Femur (tissue), 1 donor: ENCODE results near the gene PRKAG2.
"Not testable (repeated sequence)": the region's sequence is repeated elsewhere in the genome, so short reads cannot be mapped to it uniquely, and the experiment has no call there.

ENCODE experiments used
- DNase-seq: peaks from one replicate; pipeline ENCODE4 v3.0.0-alpha.2; 2017

PRKAG2 gene

GRCh38 chr7:151761957-151762356 is 115.0 kb downstream of the PRKAG2 start:
- no peak for DNase-seq

GRCh38 chr7:151761231-151761630 is 115.7 kb downstream of the PRKAG2 start:
- DNase-seq: no peak

DNA sequence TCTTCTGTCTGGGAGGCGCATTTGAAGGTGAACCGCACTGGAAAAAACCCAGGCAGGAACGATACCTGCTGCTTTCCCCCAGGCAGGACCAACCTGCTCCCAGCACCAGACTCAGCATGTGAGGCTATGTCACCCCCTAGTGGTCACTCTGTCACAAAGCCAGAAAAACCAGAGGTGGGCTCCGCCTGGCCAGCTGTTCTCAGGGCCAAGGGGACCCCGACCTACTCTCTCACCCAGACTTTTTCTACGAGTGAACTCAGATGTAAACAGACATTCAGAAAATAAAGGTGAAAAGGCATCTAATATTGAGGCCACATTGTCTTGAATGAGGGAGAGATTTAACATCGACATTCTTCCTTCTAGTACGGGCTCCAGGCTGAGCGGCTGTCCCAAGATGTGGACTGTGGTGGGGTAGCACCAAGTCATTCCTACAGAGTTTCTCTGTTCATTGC is 117.3 kb downstream of the PRKAG2 start:
- peak; percentile 78 for DNase-seq

DNA sequence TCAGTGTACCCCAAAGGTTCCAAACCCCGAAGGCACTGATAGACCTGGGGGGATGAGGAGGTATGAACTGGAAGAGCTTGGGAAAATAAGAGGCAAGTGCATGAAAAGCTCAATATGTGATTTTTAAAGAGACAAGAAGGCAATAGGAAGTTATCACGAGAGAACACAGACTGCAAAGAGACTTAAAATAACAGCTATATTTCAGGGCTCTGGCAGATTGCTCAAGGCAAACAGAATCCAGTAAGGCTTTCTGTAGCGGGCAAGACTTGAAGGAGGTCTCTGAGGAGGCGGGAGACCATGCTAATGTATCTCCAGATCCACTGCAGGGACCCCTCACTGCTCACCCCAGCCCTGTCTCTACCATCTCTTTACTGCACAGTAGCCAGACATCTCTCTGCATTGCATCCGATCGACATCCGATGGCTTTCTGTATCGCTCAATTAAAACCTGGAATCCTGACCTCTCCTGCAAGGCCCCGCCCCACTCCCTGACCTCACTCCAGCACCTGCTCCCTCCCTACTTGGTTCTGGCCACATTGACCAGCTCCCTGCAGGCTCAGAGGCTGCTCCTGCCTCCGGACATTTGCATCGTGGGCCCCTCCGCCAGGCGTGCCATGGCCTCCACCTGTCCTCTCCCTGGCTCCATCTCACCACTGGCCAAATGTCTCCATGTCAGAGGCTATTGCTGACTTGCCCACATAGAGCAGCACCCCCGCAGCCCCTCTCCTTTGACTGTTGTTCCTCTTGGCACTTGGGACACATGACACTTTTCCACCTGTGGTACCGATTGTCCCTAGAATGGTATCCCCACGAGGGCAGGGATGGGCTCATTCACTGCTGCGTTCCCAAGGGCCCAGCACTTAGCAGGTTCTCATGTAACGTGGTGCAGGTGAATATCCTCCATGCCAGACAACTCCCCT is 118.0 kb downstream of the PRKAG2 start:
- DNase-seq: no peak

GRCh38 chr7:151757274-151757673 is 119.6 kb downstream of the PRKAG2 start:
- DNase-seq: no peak

- DNase-seq: no peak
Measured at GRCh38 chr7:151756866-151757265, 120.0 kb downstream of the PRKAG2 start.

DNA sequence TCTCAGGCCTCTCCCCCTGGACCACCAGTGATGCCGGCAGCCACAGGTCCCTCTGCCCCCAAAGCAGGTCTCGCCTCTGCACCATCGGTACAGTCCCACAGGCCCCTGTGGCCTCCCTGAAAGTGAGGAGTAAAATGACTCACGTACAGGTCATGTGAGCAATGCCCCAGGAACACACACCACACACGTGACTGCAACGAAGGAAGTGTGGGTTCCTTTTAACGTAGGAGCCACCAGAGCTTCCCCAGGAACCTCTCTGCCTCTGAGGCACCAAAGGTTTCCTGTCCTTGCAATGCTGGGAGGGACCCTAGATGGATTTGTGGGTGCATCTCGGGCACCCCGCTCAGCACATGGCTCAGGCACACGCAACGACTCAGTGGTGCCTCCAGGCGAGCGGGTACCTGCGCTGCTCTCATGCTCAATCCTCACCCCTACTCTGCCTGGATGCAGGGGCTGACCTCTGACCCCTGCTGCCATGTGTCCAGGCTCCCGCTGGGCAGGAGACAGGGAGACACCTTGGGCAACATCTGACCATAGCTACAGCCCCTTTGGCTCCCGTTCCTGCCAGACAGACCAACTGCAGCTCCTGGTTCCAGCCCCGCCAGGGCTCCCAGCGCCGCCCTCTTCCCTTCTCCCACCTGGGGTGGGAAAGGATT is 120.7 kb downstream of the PRKAG2 start:
- no peak for DNase-seq

DNA sequence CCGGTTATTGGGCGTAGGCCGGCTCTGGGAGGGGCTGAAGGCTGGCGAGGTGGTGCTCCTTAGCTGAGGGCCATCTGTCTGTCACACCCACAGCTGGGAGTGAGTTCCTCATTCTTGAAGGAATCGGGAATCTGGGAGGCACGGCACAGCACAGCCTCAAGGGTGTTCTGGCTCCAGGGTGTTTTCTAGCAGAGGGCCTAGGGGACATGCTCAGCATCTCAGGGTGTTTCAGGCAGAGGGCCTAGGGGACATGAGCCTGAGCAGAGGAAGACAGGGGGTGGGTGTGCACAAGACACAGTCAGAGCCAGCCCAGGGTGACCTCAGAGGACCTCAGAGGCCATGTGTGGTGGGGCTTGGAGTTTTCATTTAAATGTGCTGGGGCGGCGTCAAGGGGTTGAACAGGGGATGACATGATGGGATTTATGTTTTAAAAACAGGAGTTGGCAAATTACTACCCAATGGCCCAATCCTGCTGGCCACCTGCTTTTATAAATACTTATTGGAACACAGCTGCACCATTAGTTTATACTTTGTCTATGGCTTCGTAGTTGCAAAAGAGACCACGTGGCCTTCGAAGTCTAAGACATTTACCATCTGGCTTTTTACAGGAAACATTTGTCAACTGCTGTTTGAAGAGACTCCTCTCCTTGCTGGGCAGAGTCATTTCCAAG is 121.6 kb downstream of the PRKAG2 start:
- DNase-seq: no peak

- DNase-seq: no peak
Measured at GRCh38 chr7:151754688-151755130, 122.2 kb downstream of the PRKAG2 start.

DNA sequence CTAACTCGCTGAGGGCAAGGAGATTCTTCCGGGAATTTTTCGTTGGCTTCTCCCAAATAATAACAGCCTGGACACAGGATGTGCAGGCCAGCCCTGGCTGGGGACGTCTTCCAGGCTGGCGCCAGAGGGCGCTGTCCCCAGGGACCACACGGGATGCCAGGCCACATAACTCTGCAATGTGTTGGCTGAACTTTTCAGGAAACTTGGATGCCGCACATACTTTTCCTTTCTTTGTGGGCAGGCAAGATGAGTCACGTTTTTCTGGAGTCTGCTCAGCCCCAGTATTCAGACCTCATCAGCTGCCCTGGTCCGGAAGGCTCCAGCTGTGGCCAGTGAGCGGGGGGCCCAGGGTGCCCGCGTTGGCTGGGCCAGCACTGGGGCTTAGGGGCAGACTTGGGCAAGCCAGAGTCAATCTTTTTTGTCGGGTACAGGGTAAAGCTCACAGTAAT is 122.7 kb downstream of the PRKAG2 start:
- peak; percentile 89 for DNase-seq

GRCh38 chr7:151752816-151753595 is 123.9 kb downstream of the PRKAG2 start:
- DNase-seq: no peak

- no peak for DNase-seq
Measured at GRCh38 chr7:151752037-151752436, 124.9 kb downstream of the PRKAG2 start.

GRCh38 chr7:151748733-151749132 is 128.2 kb downstream of the PRKAG2 start:
- DNase-seq: no peak

GRCh38 chr7:151748021-151748420 is 128.9 kb downstream of the PRKAG2 start:
- DNase-seq: not testable (repeated sequence)

- DNase-seq: peak; percentile 11
Measured at GRCh38 chr7:151745706-151746105, 131.2 kb downstream of the PRKAG2 start.

- DNase-seq: peak; percentile 73
Measured at GRCh38 chr7:151744656-151745638, 132.0 kb downstream of the PRKAG2 start.

DNA sequence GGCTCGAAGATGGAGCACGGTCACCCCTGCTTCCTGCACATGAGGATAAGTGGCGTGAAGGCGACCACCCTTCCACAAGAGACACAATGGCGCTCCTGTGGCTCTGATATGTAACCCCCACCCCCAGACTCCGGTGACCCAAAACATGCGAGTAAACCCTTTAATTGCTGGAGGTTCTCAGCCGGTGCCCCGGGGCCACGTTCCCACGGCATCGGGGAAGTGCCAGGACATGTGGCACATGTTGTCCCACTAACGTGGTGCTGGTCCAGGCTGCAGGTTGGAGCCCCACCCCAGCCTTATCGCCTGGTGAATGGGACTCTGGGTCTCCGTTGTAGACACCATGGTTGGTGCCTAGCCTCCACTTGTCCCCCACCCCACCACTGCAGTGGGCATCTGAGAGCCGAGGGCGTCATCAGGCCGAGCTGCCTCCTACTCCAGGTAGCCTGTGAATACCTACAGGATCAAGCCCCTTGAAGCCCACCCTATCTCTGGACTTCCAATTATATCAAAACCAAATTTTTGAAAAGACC is 132.8 kb downstream of the PRKAG2 start:
- no peak for DNase-seq

DNA sequence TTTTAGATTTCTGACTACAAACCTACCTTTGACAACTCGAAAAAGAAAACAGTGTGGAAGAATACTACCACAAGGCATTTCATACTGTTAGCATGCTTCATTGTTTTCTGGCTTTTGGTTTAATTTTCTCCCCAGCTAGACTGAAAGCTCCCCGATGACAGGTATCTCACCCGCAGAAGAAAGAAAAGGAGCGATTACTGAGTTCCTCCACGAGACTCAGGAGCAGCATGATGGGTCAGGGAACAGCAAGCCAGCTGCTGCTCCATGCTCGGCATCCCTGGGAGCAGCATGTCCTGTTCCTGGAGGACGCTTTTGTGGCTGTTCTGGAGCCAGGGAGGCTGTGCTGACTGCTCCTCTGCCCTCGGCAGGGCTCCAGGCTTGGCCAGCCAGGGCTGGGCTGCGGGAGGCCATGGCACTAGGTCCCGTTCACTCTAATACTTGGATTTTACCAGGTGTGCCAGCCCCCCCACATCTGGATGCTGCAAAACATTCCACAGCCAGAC is 133.4 kb downstream of the PRKAG2 start:
- no peak for DNase-seq

GRCh38 chr7:151742713-151743480 is 134.0 kb downstream of the PRKAG2 start:
- peak; percentile 17 for DNase-seq

- no peak for DNase-seq
Measured at GRCh38 chr7:151741585-151741984, 135.3 kb downstream of the PRKAG2 start.
